ENCODE measurements around the gene ELP4. TPM values are rescaled to one million over a fixed set of nuclear protein-coding genes. Genes with fewer than 3 reads are reported as not detected.
A peak's percentile ranks its signal among the peaks of the same experiment; 100 is the strongest.

Gene ELP4
- polyA plus RNA-seq, 3 donors: 6.0 to 17.8 (median 16.4) TPM

GRCh38 chr11:31792036-31792435 is 282.5 kb downstream of the ELP4 start:
- Histone ChIP-seq H3K79me2 (ENCODE audit: insufficient read depth, low read length) (no peaks in the 10 kb centered on the region), H3K9ac (ENCODE audit: insufficient read depth, low read length, poor library complexity, severe bottlenecking) (no peak overlapping the region), H3K4me2 (replicated peaks; ENCODE audit: extremely low read depth, low read length, poor library complexity, severe bottlenecking) (no peak overlapping the region), H3K36me3 (replicated peaks in 1 of 2; ENCODE audit: control insufficient read depth in 1 of 2, insufficient read depth in 2 of 2, low read length in 2 of 2) (no peaks in the 10 kb centered on the region), H3K27ac (ENCODE audit: low read depth in 1 of 2, low read length in 2 of 2) (no peak overlapping the region), H4K20me1 (ENCODE audit: insufficient read depth, low read length) (no peaks in the 10 kb centered on the region), H3K4me3 (replicated peaks in 1 of 3; ENCODE audit: low read depth in 2 of 3, low read length in 3 of 3) (no peak overlapping the region), H3K27me3 (ENCODE audit: control insufficient read depth in 2 of 2, insufficient read depth in 2 of 2, low read length in 2 of 2) (peaks cover 38 to 45% of the 10 kb centered on the region in 2 donors), H2AFZ (ENCODE audit: insufficient read depth, low read depth, low read length, poor library complexity, severe bottlenecking) (no peak overlapping the region), H3K4me1 (ENCODE audit: control insufficient read depth in 1 of 2, insufficient read depth in 2 of 2, low read length in 2 of 2) (no peaks in the 10 kb centered on the region), H3K9me3 (replicated peaks in 1 of 2; ENCODE audit: control insufficient read depth in 1 of 2, insufficient read depth in 1 of 2, low read length in 2 of 2) (no peaks in the 10 kb centered on the region)
- WGBS (ENCODE audit: insufficient coverage): no CpG with 5 or more reads among the region's 2 CpGs
- Mint-ChIP-seq H3K36me3 (peaks cover 0 to 2% of the 10 kb centered on the region in 2 donors), H3K4me3 (no peak overlapping the region), H3K4me1 (no peaks in the 10 kb centered on the region), H3K27me3 (ENCODE audit: low read depth in 3 of 3) (peaks cover 41 to 54% (median 42%) of the 10 kb centered on the region in 3 donors), H3K27ac (no peak overlapping the region), H3K9me3 (peaks cover 0 to 8% (median 0%) of the 10 kb centered on the region in 7 donors)
- no peak for TF ChIP-seq CTCF (IDR thresholded peaks at IDR 0.05)
- DNase-seq: no peak
- intact Hi-C loops (cut with micrococcal nuclease): no loop called here

- no peak for DNase-seq
- Histone ChIP-seq H3K79me2 (ENCODE audit: insufficient read depth, low read length) (no peaks in the 10 kb centered on the region), H4K20me1 (ENCODE audit: insufficient read depth, low read length) (no peaks in the 10 kb centered on the region), H3K4me3 (replicated peaks in 1 of 3; ENCODE audit: low read depth in 2 of 3, low read length in 3 of 3) (no peak overlapping the region), H3K4me2 (replicated peaks; ENCODE audit: extremely low read depth, low read length, poor library complexity, severe bottlenecking) (no peak overlapping the region), H3K4me1 (ENCODE audit: control insufficient read depth in 1 of 2, insufficient read depth in 2 of 2, low read length in 2 of 2) (no peaks in the 10 kb centered on the region), H3K27me3 (ENCODE audit: control insufficient read depth in 2 of 2, insufficient read depth in 2 of 2, low read length in 2 of 2) (peaks cover 42 to 49% of the 10 kb centered on the region in 2 donors), H3K36me3 (replicated peaks in 1 of 2; ENCODE audit: control insufficient read depth in 1 of 2, insufficient read depth in 2 of 2, low read length in 2 of 2) (no peaks in the 10 kb centered on the region), H3K9ac (ENCODE audit: insufficient read depth, low read length, poor library complexity, severe bottlenecking) (no peak overlapping the region), H3K9me3 (replicated peaks in 1 of 2; ENCODE audit: control insufficient read depth in 1 of 2, insufficient read depth in 1 of 2, low read length in 2 of 2) (no peaks in the 10 kb centered on the region), H3K27ac (ENCODE audit: low read depth in 1 of 2, low read length in 2 of 2) (no peak overlapping the region), H2AFZ (ENCODE audit: insufficient read depth, low read depth, low read length, poor library complexity, severe bottlenecking) (no peak overlapping the region)
- peaks cover 0 to 2% of the 10 kb centered on the region in 2 donors for H3K36me3 Mint-ChIP-seq
- WGBS (ENCODE audit: insufficient coverage): 88% methylated on average over 1 of the region's 2 CpGs
- H3K4me3 Mint-ChIP-seq: peak overlapping the region in 1 of 2 donors; percentile 37
- H3K27ac Mint-ChIP-seq: no peak overlapping the region
- intact Hi-C loops (cut with micrococcal nuclease): no loop called here
- peaks cover 46 to 58% (median 46%) of the 10 kb centered on the region in 3 donors for H3K27me3 Mint-ChIP-seq (ENCODE audit: low read depth in 3 of 3)
- peaks cover 2% of the 10 kb centered on the region for H3K4me1 Mint-ChIP-seq
- peaks cover 0 to 9% (median 0%) of the 10 kb centered on the region in 7 donors for H3K9me3 Mint-ChIP-seq
- no peak for TF ChIP-seq CTCF (IDR thresholded peaks at IDR 0.05)
These were observed 282.9 kb downstream of the ELP4 start for GRCh38 chr11:31792456-31792855.

Data from CD14-positive monocyte (primary cell).